ENCODE measurements around the gene RMI2. TPM values are rescaled to one million over a fixed set of nuclear protein-coding genes. Genes with fewer than 3 reads are reported as not detected.

Gene RMI2
- total RNA-seq, 1 experiment from 2014 or later, result 46.9 TPM

DNA sequence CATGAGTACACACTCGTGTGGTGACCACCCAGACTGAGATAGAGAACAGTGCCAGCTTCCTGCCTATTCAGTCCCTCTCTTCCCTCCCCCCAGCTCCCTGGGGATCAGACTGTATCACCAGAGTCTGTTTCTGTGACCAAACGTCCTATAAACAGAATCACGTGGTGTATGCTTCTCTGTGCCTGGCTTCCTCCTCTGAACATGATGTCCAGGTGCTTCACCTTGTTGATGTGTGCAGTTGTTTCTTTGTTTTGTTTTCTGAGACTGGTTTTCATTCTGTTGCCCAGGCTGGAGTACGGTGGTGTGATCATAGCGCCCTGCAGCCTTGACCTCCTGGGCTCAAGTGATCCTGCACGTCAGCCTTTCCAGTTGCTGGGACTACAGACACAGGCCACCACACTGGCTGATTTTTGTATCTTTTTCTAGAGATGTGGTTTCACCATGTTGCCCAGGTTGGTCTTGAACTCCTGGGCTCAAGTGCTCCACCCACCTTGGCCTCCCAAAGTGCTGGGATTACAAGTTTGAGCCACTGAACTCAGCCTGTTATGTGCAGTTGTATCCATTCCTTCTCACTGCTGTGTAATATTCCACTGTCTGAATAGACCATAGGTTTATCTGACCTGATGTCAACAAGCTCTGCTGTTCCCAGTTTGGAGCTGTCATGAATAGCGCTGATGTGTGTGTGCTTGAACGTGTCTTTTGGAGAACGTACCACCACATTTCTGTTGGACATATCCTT is 35.2 kb upstream of the RMI2 start:
- peak; percentile 46 for DNase-seq (ENCODE audit: low read depth)

DNA sequence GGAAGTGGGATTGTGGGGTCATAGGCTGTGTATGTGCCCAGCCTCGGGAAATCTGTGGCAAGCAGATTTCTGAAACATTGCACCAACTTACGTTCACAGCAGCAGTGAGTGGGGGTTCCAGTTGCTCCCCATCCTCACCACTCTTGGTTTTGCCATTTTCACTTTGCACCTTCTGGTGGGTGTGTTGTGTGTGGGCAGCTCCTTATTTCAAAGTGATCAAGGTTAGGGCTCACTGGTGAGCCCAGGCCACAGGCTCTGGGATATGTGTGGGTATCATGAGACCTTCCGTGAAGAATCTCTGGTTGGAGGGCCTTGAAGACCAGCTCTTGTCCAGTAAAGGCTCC is 34.7 kb upstream of the RMI2 start:
- no peak for DNase-seq (ENCODE audit: low read depth)

DNA sequence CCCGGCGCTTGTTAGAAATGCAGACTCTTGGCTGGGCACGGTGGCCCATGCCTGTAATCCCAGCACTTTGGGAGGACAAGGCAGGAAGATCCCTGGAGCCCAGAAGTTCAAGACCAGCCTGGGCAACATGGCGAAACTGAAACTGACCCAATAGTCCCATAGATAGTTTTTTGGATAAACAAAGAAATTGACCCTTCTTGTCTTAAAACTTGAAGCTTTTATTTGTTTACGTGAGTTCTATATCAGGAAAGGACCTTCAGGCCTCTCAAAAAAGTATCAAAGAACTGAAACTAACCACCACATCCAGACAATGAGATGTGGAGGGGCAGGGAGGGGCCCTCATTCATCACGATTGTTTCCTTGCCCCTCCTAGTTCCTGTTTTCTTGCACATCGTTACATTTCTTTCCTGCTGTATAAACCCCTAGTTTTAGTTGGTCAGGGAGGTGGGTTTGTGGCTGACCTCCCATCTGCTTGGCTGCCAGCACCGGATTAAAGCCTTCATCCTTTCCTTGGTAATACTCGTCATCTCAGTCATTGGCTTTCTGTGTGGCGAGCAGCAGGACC is 34.2 kb upstream of the RMI2 start:
- peak; percentile 56 for DNase-seq (ENCODE audit: low read depth)

DNA sequence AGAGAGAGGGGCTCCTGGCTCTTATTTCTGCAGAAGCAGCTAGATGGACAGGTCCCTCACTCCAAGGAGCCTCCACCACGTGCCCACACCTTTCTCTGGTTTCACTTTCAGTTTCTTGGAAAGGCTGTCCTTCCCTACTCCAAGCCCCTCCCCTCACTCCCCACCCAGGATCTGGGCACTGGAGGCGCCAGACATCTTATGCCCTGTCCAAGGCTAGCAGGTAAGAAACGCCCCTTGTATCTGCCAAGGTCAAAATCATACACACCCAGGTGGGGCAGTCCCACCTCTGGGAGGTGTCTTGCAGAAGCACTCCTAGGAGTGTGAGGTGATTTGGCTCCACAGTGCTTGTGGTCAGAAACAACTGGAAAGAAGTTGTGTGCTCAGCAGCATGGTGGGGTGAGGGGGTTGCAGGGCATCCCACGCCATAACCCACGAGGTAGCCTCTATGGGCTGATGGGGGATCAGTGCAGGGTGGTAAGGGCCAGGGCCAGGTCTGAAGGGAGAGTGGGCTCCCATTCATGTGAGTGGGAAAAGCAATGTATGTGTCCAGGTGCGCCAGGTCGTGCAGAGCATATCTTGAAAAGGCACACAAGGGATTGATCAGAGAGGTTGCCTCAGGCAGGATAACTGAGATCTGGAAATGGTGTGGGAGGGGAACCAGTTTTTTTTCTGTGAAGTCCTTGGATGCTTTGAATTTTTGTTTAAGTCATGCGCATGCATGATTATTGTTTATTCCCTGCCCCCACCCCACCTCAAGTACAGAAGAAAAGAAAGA is 32.4 kb upstream of the RMI2 start:
- peak; percentile 90 for DNase-seq (ENCODE audit: low read depth)

- no peak for DNase-seq (ENCODE audit: low read depth)
Observed at GRCh38 chr16:11313493-11314308, 31.6 kb upstream of the RMI2 start.

DNA sequence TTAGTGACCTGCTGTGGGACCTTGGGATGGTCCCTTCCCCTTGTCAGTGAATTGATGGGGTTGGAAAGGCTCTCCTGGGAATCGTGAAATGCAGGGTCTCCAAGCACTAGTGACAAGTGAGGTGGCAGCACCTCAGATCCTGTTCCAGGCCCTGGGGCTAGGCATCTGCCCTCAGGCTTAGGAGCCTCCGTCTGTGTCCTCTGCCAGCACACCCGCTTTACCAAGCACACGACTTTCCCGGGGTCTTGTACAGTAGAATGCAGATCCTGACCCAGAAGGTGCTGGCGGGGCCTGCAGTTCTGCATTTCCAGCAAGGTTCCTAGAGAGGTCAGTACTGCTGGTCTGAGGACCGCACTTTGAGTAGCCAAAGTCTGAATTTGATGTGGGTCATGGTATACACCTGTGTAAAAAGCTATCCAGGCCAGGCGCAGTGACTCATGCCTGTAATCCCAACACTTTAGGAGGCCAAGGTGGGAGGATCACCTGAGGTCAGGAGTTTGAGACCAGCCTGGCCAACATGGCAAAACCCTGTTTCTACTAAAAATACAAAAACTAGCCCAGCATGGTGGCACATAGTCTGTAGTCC is 30.9 kb upstream of the RMI2 start:
- no peak for DNase-seq (ENCODE audit: low read depth)

- DNase-seq (ENCODE audit: low read depth), result peak; percentile 96
Observed at GRCh38 chr16:11315510-11315909, 29.7 kb upstream of the RMI2 start.

DNA sequence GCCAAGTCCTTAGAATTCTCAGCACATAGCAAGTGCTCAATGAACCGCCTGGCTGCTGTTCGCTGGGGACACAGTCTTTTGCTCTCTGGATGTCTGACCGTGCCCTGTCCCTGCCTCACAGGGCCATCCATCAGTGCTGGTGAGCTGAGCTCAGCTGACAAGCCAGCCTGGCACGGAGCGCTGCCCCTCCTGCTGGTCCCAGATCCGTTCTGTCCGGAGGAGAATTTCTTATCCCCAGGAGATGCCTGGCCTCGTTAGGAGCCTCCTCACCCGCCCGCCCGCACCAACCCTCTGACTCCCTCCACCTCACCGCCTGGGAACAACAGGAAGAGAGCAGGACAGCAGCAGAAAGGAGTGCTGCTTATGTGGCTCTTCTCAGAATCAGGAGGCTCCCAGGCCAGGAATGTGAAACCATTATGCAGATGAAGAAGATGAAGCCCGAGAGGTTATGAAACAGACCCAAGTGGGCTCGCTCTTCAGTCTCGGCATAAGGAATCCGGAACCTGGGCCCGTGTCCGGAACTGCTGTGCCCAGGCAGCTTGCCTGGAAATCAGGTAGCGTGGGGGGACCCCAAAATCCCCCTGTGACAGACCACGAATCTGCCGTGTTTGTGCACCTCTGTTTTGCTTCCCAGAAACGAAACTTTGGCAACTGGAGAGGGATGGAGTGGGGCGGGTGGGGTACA is 28.8 kb upstream of the RMI2 start:
- DNase-seq (ENCODE audit: low read depth), result no peak

DNA sequence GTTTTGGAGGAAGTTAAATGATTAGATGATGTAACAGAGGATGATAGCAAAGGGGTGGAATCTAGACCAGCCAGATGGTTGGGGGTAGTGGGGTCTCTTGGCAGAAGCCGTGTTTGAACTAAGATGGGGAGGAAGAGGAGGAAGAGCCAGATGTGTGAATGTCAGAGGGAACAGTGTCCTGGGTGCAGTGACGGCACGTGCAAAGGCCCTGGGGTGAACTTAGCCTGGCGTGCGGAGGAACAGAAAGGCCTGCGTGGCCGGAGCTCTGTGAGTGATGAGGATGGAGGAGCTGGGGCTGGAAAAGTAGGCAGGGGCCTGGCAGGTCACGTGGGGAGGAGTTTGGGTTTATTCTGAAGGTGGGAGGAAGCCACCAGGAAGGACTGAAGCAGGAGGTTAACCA is 26.4 kb upstream of the RMI2 start:
- no peak for DNase-seq (ENCODE audit: low read depth)

- DNase-seq (ENCODE audit: low read depth), result peak; percentile 53
Observed at GRCh38 chr16:11319529-11320146, 25.6 kb upstream of the RMI2 start.

GRCh38 chr16:11320170-11320569 is 25.1 kb upstream of the RMI2 start:
- DNase-seq (ENCODE audit: low read depth), result no peak

- no peak for DNase-seq (ENCODE audit: low read depth)
Observed at GRCh38 chr16:11321662-11322061, 23.6 kb upstream of the RMI2 start.

DNA sequence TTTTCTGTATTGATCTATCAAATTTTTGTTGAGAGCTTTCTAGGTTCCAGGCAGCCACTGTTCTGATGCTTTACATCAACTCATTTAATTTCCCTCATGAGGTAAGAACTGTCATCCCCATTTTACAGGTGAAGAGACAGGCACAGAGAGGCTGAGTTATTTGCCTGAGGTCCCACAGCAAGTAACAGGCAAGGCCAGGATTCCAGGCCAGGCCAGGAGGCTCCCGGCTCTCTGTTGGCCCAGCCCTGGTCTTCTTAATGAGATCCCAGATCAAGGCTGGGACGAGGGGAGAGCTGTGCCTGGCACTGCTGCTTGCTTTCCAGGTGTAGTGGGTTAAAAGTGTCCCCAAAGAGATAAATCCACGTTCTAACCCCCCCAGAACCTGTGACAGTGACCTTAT is 22.4 kb upstream of the RMI2 start:
- DNase-seq (ENCODE audit: low read depth), result no peak

DNA sequence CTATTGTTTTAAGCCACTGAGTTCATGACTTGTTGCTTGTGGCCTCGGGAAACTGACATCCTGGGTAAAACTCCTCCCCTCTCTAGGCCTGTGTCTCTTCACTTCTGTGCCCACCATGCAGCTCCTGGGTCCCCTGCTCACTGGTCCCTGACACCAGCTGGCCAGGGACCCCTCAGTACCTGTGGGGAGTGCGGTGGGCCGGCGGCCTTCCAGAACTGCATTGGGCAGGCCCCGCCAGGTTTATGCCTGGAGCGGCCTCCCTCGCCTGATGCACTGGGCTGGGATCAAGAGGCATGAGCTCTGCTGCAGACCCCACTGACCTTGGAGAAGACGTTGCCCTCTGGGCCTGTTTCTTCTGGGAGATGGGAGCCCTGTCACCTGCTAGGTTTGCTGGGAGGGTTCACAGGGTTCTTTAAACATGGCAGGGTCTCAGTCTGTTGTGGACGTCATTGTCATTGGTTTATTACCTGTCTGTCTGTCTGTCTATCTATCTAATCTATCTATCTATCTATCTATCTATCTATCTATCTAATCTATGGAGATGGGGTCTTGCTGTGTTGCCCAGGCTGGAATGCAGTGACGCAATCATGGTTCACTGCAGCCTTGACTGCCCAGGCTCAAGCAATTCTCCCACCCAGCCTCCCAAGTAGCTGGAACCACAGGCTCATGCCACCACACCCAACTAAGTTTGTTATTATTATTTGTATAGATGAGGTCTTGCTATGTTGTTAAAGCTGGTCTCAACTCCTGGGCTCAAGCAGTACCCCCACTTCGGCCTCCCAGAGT is 21.5 kb upstream of the RMI2 start:
- DNase-seq (ENCODE audit: low read depth), result no peak

GRCh38 chr16:11325404-11326083 is 19.7 kb upstream of the RMI2 start:
- no peak for DNase-seq (ENCODE audit: low read depth)

DNA sequence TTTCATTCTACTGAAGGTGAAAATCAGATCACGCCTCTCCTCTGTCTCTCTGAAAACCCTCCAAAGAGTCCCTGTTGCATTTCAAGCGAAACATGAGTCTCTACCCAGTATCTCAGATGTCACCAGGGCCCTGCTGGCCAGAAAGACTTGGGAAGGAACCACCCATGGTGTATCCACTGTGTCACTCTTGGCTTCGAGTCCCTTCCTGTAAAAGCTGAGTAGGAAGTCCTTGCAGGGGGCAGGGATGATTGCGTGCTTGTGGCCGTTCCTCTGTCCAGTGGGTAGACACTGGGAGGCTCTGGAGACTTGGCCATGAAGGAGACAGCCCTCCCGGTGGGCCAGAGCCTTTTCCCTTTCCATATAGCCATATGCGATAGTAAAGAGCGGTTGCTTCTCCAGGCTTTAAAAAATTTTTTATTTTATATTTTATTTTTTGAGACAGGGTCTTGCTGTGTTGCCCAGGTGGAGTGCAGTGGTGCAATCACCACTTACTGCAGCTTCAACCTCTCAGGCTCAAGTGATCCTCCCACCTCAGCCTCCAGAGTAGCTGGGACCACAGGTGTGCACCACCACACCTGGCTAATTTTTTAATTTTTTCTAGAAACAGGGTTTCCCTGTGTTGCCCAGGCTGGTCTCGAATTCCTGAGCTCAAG is 19.0 kb upstream of the RMI2 start:
- DNase-seq (ENCODE audit: low read depth), result no peak

DNA sequence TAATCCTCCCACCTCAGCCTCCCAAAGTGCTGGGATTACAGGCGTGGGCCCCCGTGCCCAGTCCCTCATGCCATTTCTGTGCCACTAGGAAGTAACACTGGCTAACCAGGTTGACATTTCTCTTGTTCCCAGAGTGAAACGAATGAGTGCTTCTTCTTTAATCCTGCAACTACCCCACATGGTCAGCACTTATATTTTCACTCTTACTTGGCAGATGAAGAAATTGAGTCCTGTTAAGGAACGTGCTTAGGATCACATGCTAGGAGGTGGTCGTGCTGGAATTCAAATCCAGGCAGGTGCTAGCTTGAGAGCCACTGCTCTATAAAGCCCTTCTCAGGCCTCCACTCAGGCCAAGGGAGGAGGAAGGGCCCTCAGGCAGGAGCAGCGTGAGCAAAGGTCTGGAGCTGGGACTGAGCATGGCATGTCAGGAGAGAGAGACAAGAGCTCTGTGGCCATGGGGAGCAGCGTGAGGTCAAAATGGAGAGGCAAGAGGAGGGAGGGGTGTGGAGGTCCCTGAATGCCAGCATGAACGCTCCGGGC is 18.5 kb upstream of the RMI2 start:
- no peak for DNase-seq (ENCODE audit: low read depth)

Measured in M059J (cell line).